Heart left ventricle (tissue), 13 donors: ENCODE data around the gene TSPAN7.

Experiments
- POLR2A ChIP-seq, 2 donors: fragments of 450-650 bp; IDR thresholded peaks; one replicate each; pipeline ENCODE4 v1.6.1; 2017; ENCODE audit warnings: antibody characterized with exemption in 2 of 2, mild to moderate bottlenecking in 2 of 2, moderate library complexity in 2 of 2
- TF ChIP-seq, protein P1 (sequence below), 12 donors: fragments of 200-600 bp; sonication (generic) in 4 of 12; IDR thresholded peaks; one replicate each; pipeline versions ENCODE4 v1.5.0 to v1.8.0; 2018 to 2022; ENCODE audit warnings: antibody characterized with exemption in 12 of 12, mild to moderate bottlenecking in 5 of 12
- donor health status: ischemic (EF 13 %, LVEDD 7.1; RV severe dilation, severe dysfunction).
- donor health status: DM: no; HTN: yes; CAD: no.
- donor health status: DM: no; HTN: no; CAD: no.
- donor health status: ischemic (EF 25% LVEDD 6.9; RV normal size, moderate dysfunction).
- donor health status: ischemic (EF 25% LVEDD 5.7; RV mildly dilated, moderate dysfunction).
- donor health status: ischemic (EF 35%, LVEDD 5.7; RV mildly dilated, moderate dysfunction).
- donor health status: nonischemic (EF 11% LVEDD 7.7; RV severe dilation, severe dysfunction).
- donor health status: DM: yes; HTN: yes; CAD: no.
- donor health status: PGD.
- donor health status: ischemic (EF 29% LVEDD 5.4; RV normal size, mild dysfunction).
- donor health status: nonischemic (EF 23%, LVEDD 6.1; RV moderate dilation, normal function).

- TF ChIP-seq, protein P1, sequence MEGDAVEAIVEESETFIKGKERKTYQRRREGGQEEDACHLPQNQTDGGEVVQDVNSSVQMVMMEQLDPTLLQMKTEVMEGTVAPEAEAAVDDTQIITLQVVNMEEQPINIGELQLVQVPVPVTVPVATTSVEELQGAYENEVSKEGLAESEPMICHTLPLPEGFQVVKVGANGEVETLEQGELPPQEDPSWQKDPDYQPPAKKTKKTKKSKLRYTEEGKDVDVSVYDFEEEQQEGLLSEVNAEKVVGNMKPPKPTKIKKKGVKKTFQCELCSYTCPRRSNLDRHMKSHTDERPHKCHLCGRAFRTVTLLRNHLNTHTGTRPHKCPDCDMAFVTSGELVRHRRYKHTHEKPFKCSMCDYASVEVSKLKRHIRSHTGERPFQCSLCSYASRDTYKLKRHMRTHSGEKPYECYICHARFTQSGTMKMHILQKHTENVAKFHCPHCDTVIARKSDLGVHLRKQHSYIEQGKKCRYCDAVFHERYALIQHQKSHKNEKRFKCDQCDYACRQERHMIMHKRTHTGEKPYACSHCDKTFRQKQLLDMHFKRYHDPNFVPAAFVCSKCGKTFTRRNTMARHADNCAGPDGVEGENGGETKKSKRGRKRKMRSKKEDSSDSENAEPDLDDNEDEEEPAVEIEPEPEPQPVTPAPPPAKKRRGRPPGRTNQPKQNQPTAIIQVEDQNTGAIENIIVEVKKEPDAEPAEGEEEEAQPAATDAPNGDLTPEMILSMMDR (IDR thresholded peaks at IDR 0.05): no peak
- no peak for TF ChIP-seq POLR2A (IDR thresholded peaks at IDR 0.05)
These were observed 91.6 kb downstream of the TSPAN7 start for GRCh38 chrX:38652934-38653442.
